Glomerular visceral epithelial cell (primary cell): ENCODE results near the gene CDC42EP5.
A peak's percentile ranks its signal among the peaks of the same experiment; 100 is the strongest.
"Not testable (repeated sequence)": the region's sequence is repeated elsewhere in the genome, so short reads cannot be mapped to it uniquely, and the experiment has no call there.

Source experiments
- DNase-seq: peaks from one replicate; pipeline ENCODE4 v3.0.0-alpha.2; 2016; ENCODE audit errors: extremely low spot score

CDC42EP5 gene

GRCh38 chr19:54489766-54490165 is 16.7 kb upstream of the CDC42EP5 start:
- DNase-seq = no peak

DNA sequence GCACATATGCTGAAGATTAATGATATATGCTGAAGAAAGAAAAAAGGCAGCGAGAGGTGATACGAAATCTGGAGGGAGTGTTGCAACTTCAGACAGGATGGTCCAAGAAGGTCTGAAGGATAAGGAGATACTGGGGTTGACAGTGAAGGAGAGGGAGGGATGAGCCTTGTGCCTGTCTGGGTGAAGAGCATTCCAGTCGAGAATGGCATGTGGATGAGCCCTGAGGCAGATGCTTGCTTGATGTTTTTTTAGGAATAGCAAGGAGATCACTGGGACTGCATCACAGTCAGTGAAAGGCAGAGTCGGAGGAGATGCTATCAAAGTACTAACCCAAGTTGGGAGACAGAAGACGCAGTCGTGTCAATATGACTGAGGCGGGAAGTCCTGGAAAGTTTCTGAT is 16.2 kb upstream of the CDC42EP5 start:
- no peak for DNase-seq

DNA sequence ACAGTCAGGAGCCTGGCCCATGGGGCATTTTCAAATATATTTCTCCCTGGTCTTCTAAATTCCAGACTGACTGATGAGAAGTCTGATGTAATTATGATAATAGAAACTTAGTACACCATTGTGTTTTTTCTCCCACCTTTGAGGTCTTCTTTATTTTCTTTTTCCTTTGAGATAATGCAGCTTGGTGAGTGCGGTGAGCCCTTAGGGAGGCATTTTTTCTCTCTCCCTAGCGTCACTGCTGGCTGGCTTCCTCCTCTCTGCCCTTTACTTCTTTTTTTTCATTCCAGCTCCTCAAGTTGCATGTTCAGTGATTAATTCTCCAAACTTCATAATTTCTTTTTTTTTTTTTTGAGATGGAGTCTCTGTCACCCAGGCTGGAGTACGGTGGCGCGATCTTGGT is 12.8 kb upstream of the CDC42EP5 start:
- no peak for DNase-seq

DNA sequence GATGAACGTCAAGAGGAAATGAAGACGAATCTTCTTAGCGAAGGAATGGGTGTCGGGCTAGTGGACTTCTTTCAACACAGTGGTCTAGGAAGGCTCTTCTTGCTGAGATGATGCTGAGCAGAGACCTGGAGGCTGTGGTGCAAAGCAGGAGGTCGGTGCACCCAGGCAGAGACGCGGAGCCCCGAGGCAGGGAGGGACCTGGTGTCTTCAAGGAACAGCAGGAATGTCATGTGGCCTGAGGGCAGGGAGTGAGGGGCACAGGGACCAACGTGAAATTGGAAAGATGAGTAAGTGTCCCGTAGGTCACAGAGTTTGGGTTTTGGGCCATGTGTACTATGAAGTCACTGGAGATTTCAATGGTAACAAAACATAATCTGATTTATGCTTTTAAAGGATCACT is 11.4 kb upstream of the CDC42EP5 start:
- no peak for DNase-seq

- DNase-seq = no peak
Observed at GRCh38 chr19:54482889-54483288, 9.8 kb upstream of the CDC42EP5 start.

DNA sequence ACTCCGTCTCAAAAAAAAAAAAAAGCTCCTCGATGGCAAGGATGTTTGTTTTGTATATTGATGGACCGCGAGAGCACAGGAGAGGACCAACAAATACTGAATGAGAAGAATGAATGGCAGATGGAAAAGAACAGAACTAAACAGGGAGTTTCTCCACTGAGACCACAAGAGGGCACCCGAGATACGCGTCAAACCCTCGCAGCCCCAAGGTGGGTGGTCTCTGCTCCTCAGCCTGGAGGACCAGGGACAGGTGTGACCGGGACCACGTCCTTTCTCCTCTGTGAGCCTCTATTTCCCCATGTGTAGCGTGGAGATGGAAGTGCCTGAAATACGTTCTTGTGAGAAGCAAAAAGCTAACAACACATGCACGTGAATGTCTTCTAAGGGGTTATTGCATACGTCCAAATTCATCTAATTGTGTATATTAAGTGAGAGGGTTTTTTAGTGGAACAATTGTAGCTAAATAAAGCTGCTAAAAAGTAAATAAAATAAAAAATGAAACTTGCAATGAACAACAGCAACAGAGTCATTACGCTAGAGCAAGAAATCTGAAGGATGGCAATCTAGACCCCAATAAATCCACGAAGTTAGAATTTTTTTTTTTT is 8.3 kb upstream of the CDC42EP5 start:
- peak; percentile 46 for DNase-seq

GRCh38 chr19:54480051-54480450 is 7.0 kb upstream of the CDC42EP5 start:
- DNase-seq = no peak

GRCh38 chr19:54478677-54479266 is 5.7 kb upstream of the CDC42EP5 start:
- peak; percentile 43 for DNase-seq

DNA sequence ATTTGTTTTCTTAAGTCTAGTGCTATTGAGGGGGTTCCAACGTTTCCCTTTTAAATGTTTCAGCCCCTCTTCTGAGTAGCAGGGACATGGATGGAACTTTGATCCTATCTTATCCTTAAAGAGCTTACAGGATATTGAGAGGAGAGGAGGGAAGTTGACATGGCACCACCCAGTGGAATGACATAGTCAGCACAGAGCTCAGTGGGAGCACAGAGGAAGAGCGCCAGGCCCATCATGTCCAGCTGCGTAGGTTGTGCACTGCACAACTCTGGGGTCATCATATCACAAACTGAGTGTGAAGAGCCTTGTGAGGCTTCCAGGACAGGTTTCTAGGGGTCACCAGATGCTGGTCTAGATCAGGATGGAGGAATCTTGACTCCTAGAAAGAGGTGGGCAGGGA is 4.6 kb upstream of the CDC42EP5 start:
- DNase-seq = no peak

- no peak for DNase-seq
Observed at GRCh38 chr19:54475706-54476105, 2.6 kb upstream of the CDC42EP5 start.

- no peak for DNase-seq
Observed at GRCh38 chr19:54473892-54474372, 836 bp upstream of the CDC42EP5 start.

- DNase-seq = no peak
Observed at GRCh38 chr19:54470991-54471782, 1.9 kb downstream of the CDC42EP5 start.

DNA sequence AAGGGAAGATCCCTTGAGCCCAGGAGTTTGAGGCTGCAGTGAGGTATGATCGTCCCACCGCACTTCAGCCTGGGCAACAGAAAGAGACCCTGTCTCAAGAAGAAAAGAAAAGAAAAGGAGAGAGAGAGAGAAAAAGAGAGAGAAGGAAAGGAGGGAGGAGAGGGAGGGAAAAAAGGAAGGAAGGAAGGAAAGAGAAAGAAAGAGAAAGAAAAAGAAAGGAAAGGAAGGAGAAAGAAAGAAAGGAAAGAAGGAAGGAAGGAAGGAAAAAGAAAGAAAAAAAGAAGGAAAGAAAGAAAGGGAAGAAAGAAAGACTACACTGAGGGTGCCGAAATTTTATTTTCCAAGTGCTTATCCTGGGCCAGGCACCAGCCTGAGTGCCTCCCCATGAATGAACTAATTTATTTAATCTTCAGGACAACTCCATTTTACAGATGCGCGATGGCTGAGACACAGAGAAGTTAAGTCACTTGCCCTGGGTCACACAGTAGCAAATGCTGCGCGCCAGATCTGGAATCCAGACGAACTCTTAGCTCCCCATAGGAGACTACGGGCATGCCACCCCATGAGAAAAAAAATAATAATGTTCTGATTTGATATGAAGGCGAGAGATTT is 2.7 kb downstream of the CDC42EP5 start:
- no peak for DNase-seq

DNA sequence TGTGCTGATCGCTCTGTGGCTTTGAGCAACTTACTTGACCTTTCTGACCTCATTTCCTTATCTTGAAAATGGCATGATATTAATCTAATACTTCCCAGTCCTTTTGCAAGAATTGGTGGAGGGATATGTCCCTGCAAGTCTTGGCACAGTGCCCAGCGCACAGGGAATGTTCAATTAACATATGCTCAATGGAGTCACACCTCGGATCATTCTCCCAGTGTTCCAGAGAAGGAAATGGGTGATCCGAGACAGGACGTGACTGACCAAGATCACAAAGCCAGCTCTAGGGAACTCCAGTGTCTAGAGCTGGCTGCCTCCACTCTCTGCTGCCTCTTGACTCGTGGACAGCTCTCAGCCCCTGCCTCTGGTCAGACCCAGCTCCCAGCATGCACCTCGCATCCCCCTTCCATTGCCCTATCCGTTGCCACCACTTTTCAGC is 3.6 kb downstream of the CDC42EP5 start:
- DNase-seq = no peak

- not testable (repeated sequence) for DNase-seq
Observed at GRCh38 chr19:54466110-54466480, 7.0 kb downstream of the CDC42EP5 start.

GRCh38 chr19:54465426-54466109 is 7.5 kb downstream of the CDC42EP5 start:
- no peak for DNase-seq

- DNase-seq = peak; percentile 88
Observed at GRCh38 chr19:54464630-54465425, 8.3 kb downstream of the CDC42EP5 start.

- peak; percentile 93 for DNase-seq
Observed at GRCh38 chr19:54464044-54464629, 9.0 kb downstream of the CDC42EP5 start.

DNA sequence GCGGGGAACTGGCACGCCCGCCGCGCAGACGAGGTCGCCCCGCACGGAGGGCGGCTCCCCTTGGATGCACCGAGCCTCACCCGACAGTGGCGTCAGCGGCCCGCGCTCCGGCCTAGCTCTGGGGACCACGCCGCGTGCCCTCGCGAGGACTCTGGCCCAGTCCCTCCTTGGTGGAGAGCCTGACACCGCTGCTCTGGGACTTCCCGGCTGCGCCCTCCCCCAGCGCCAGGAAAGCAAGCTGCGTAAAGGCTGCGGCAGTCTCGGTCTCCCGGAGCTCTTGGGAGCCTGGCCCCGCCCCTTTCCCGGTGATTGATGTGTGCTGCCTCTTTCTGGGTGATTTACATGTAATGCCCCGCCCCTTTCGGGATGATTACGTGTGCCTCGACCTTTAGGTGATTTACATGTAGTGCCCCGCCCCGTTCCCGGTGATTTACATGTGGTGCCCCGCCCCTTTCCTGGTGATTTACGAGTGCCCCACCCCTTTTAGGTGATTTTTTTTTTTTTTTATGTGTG is 9.5 kb downstream of the CDC42EP5 start, which contains the start of gene LENG9:
TSS of gene LENG9 (minus strand) at position 248 of the 513 bp plus-strand sequence. CDS start 252 bp downstream, outside the sequence.
- DNase-seq = peak; percentile 97
